SK-N-SH (cell line): Measurements from ENCODE around the gene MBP. TPM values are rescaled to one million over a fixed set of nuclear protein-coding genes. Genes with fewer than 3 reads are reported as not detected.

ENCODE experiments used
- CTCF ChIA-PET: fragments of 300-600, 350-600 bp; formaldehyde crosslinking; extraction: SDS; loops from one replicate; lab custom pipeline; 2021; lab: Yijun Ruan, JAX
- POLR2A ChIA-PET: fragments of 350-600 bp; sonication (Branson Sonifier 250); formaldehyde crosslinking; extraction: SDS; loops from one replicate; lab custom pipeline; 2020; ENCODE audit warnings: antibody characterized with exemption, inconsistent platforms; lab: Yijun Ruan, JAX
- DNase-seq: peaks from one replicate; pipeline ENCODE4 v3.0.0; 2012
- H2AFZ ChIP-seq: fragments of 200-600 bp; sonication (generic); 2 replicates; pipeline ENCODE4 v1.8.1; 2016; ENCODE audit warnings: antibody characterized with exemption, mild to moderate bottlenecking, low read depth
- H3F3A ChIP-seq: fragments of 200-600 bp; sonication (generic); replicated peaks from 2 replicates; pipeline ENCODE3; 2016; ENCODE audit warnings: antibody characterized with exemption, mild to moderate bottlenecking; ENCODE audit not compliant: insufficient read depth
- H3K27ac ChIP-seq, 2 experiments: fragments of 200-500 bp in 1 of 2; fragments of 200-600 bp in 1 of 2; sonication (Bioruptor generic) in 1 of 2; sonication (generic), shearing (Covaris generic) in 1 of 2; 2 replicates each; pipeline versions ENCODE4 v1.5.1 to v1.6.1; 2014 to 2016; ENCODE audit warnings: low read depth in 2 of 2, inconsistent platforms in 1 of 2, low read length in 1 of 2, mild to moderate bottlenecking in 1 of 2, mixed read lengths in 1 of 2
- H3K27me3 ChIP-seq: fragments of 200-600 bp; sonication (generic), shearing (Covaris generic); 2 replicates; pipeline ENCODE4 v1.6.1; 2016; ENCODE audit warnings: mixed run types; ENCODE audit not compliant: insufficient read depth
- H3K36me3 ChIP-seq, 2 experiments: fragments of 200-500 bp in 1 of 2; fragments of 200-600 bp in 1 of 2; sonication (Bioruptor generic) in 1 of 2; sonication (generic) in 1 of 2; replicated peaks in 1 of 2; 2 replicates each; pipeline versions ENCODE3 to v1.5.1; 2014 to 2016; ENCODE audit warnings: low read length in 1 of 2, mild to moderate bottlenecking in 1 of 2; ENCODE audit not compliant: insufficient read depth in 2 of 2, control insufficient read depth in 1 of 2
- H3K4me1 ChIP-seq, 2 experiments: fragments of 200-500 bp in 1 of 2; fragments of 200-600 bp in 1 of 2; sonication (Bioruptor generic) in 1 of 2; sonication (generic), shearing (Covaris generic) in 1 of 2; 2 replicates each; pipeline versions ENCODE4 v1.5.1 to v1.6.1; 2014 to 2016; ENCODE audit warnings: low read depth in 1 of 2, low read length in 1 of 2, mixed run types in 1 of 2; ENCODE audit not compliant: insufficient read depth in 2 of 2, control insufficient read depth in 1 of 2
- H3K4me2 ChIP-seq: fragments of 200-600 bp; sonication (generic), shearing (Covaris generic); 2 replicates; pipeline ENCODE4 v1.6.1; 2017; ENCODE audit warnings: mixed run types
- H3K4me3 ChIP-seq, 2 experiments: fragments of 200-500 bp in 1 of 2; fragments of 200-600 bp in 1 of 2; sonication (Bioruptor generic) in 1 of 2; sonication (generic), shearing (Covaris generic) in 1 of 2; 2 replicates each; pipeline versions ENCODE4 v1.5.1 to v1.8.1; 2014 to 2016; ENCODE audit warnings: low read depth in 2 of 2, inconsistent platforms in 1 of 2, low read length in 1 of 2, mild to moderate bottlenecking in 1 of 2, mixed read lengths in 1 of 2, moderate library complexity in 1 of 2
- H3K79me2 ChIP-seq: fragments of 200-600 bp; sonication (generic); 2 replicates; pipeline ENCODE4 v1.8.1; 2017; ENCODE audit warnings: mild to moderate bottlenecking; ENCODE audit not compliant: insufficient read depth
- H3K9ac ChIP-seq: fragments of 200-600 bp; sonication (generic); 2 replicates; pipeline ENCODE4 v1.6.1; 2017; ENCODE audit warnings: mixed run types
- H3K9me2 ChIP-seq: fragments of 200-600 bp; sonication (generic); 2 replicates; pipeline ENCODE4 v1.6.1; 2017; ENCODE audit warnings: mixed run types
- H3K9me3 ChIP-seq: fragments of 200-600 bp; sonication (generic); 2 replicates; pipeline ENCODE4 v1.6.1; 2017; ENCODE audit warnings: mixed run types, mild to moderate bottlenecking, moderate library complexity
- H4K20me1 ChIP-seq: fragments of 200-600 bp; sonication (generic); 2 replicates; pipeline ENCODE4 v1.6.1; 2017; ENCODE audit warnings: mild to moderate bottlenecking, mixed run types; ENCODE audit not compliant: insufficient read depth
- ELF1 ChIP-seq: IDR thresholded peaks from 2 replicates; pipeline ENCODE4 v1.4.0; 2012
- EZH2phosphoT487 ChIP-seq: fragments of 200-600 bp; sonication (generic); IDR thresholded peaks from 2 replicates; pipeline ENCODE4 v1.6.1; 2017; ENCODE audit warnings: low read depth, mixed run types, mild to moderate bottlenecking, antibody characterized with exemption, moderate library complexity, borderline replicate concordance
- GATA2 ChIP-seq: sonication (generic); formaldehyde crosslinking; IDR thresholded peaks from 2 replicates; pipeline ENCODE4 v1.5.0; 2020; ENCODE audit warnings: mild to moderate bottlenecking, missing genetic modification reagents
- JUND ChIP-seq: IDR thresholded peaks from 2 replicates; pipeline ENCODE4 v1.4.0; 2012
- MXI1 ChIP-seq: IDR thresholded peaks from 2 replicates; pipeline ENCODE4 v1.6.1; 2012; ENCODE audit warnings: mild to moderate bottlenecking, low read depth, low read length, improper control_type of control experiment
- NRF1 ChIP-seq: IDR thresholded peaks from 2 replicates; pipeline ENCODE4 v1.6.1; 2012; ENCODE audit warnings: low read depth, mild to moderate bottlenecking, low read length
- RCOR1 ChIP-seq: fragments of 150-350 bp; IDR thresholded peaks from 2 replicates; pipeline ENCODE4 v1.6.1; 2017; ENCODE audit warnings: antibody characterized with exemption, low read length
- SMC3 ChIP-seq: IDR thresholded peaks from 2 replicates; pipeline ENCODE4 v1.6.1; 2012; ENCODE audit warnings: low read depth, low read length, improper control_type of control experiment
- TCF12 ChIP-seq: IDR thresholded peaks from 2 replicates; pipeline ENCODE4 v1.4.0; 2012
- TEAD4 ChIP-seq: IDR thresholded peaks from 2 replicates; pipeline ENCODE4 v1.4.0; 2012; ENCODE audit warnings: mild to moderate bottlenecking, borderline replicate concordance; ENCODE audit not compliant: insufficient read depth
- YY1 ChIP-seq: IDR thresholded peaks from 2 replicates; pipeline ENCODE4 v1.4.0; 2012; ENCODE audit warnings: low read depth, mild to moderate bottlenecking
- WGBS: methylation state at CpG from one replicate; pipeline ENCODE4 v1.1.6; 2017; ENCODE audit warnings: low lambda C conversion rate; 5-methylcytosine and 5-hydroxymethylcytosine counted together
- polyA plus RNA-seq, 3 experiments: library from polyadenylated mRNA; depleted of rRNA; stranded (reverse); fragments of >200 nt; gene quantifications; 2 replicates each; pipeline ENCODE4 v1.2.3, GENCODE V29; 2012
- TF ChIP-seq, protein P1 (sequence below): fragments of 150-350 bp; IDR thresholded peaks from 2 replicates; pipeline ENCODE4 v1.6.1; 2017; ENCODE audit warnings: antibody characterized with exemption, low read length, low read depth, borderline replicate concordance
- TF ChIP-seq, protein P2 (sequence below): IDR thresholded peaks from 2 replicates; pipeline ENCODE4 v1.4.0; 2012; ENCODE audit warnings: low read depth, borderline replicate concordance
- TF ChIP-seq, protein P3 (sequence below): IDR thresholded peaks from 2 replicates; pipeline ENCODE4 v1.6.1; 2012; ENCODE audit warnings: mild to moderate bottlenecking, low read depth, low read length, moderate library complexity
- TF ChIP-seq, protein P4 (sequence below): fragments of 200-600 bp; sonication (generic); IDR thresholded peaks from 2 replicates; pipeline ENCODE4 v1.6.1; 2017; ENCODE audit warnings: antibody characterized with exemption, mild to moderate bottlenecking, moderate library complexity
- TF ChIP-seq, protein P5 (sequence below): fragments of 150-350 bp; IDR thresholded peaks from 2 replicates; pipeline ENCODE4 v1.6.1; 2016; ENCODE audit warnings: mild to moderate bottlenecking, low read depth, low read length
- TF ChIP-seq, protein P6 (sequence below): IDR thresholded peaks from 2 replicates; pipeline ENCODE4; 2012

Gene MBP
- polyA plus RNA-seq, 1 of the 3 experiments (the other 2 are of a cell fraction) = 1.6 TPM

DNA sequence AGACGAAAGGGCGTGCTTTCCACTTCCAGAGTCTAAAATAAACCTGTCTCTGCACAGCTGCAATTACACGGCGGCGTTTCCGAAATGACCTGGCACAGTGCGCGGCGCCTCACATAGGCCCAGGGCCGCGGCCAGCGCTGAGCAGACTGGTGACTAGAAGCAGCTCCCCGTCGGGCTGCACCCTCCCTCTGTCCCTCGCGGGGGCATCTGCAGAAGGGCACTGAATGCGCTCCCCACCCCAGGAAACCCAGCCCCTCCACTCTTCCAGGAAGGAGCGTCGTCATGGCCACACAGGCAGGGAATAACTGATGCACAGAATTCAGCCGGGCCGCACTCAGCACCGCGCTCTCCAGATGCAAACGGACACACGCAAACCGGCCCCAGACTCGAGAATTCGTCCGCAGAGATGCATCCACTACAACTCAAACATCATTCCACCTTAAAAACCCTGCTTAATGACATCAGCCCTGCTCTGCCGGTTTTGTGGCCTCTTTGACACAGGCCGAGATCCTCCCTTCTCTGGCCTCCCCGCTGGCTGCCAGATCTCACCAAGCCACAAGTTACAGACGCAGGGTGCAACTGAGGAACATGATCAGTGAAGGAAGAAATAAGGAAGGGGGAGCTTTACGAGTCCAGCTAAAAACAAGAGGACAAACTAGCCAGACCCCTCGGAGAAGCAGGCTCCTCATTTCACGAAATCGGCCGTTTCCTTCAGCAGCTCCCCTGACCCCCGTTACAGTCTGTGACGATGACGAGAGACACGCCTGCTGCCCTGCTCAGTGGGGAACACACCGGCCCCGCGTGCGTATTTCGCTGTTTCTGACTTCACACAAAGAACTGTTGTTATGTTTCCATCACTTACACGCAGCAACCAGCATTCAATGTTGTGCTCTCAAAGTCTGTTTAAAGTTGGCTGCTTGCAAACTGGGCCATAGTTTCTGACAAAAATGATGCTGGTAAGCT lies 40.2 kb downstream of the MBP start:
- TF ChIP-seq, protein P1, sequence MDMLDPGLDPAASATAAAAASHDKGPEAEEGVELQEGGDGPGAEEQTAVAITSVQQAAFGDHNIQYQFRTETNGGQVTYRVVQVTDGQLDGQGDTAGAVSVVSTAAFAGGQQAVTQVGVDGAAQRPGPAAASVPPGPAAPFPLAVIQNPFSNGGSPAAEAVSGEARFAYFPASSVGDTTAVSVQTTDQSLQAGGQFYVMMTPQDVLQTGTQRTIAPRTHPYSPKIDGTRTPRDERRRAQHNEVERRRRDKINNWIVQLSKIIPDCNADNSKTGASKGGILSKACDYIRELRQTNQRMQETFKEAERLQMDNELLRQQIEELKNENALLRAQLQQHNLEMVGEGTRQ = no peak
- CTCF ChIA-PET = no interaction called here

DNA sequence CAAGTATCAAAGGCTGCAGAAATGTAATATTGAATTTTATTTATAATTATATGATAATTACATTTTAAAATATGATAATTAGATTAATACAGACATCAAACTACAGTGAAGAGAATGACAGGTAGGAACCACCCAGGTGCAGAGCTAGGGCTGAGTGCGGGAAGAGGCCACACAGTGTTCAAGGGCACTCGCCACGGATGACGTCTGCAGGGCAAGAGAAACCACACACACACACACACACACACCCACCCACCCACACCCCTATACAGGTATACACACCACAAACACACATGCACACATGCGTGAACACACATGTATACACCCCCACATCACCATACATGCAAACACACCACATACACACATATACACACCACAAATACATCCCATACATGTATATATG lies 41.2 kb downstream of the MBP start:
- Histone ChIP-seq H2AFZ (no peak overlapping the region), H3K36me3 (no peaks in the 10 kb centered on the region), H3K4me1 (peaks cover 0 to 15% of the 10 kb centered on the region in 2 experiments; a peak in 2 of 4 replicates), H3K9ac (no peak overlapping the region), H3K4me2 (no peak overlapping the region), H3K9me3 (no peaks in the 10 kb centered on the region), H3K9me2 (no peaks in the 10 kb centered on the region), H3F3A (peaks cover 2% of the 10 kb centered on the region), H3K27me3 (no peaks in the 10 kb centered on the region), H3K27ac (no peak overlapping the region), H4K20me1 (no peaks in the 10 kb centered on the region), H3K79me2 (no peaks in the 10 kb centered on the region), H3K4me3 (no peak overlapping the region)
- WGBS = 93% methylated on average over 5 of the region's 5 CpGs
- no peak for DNase-seq
- CTCF ChIA-PET = no interaction called here
- POLR2A ChIA-PET = no interaction called here
- TF ChIP-seq MXI1 (no peak), JUND (no peak), YY1 (no peak), TCF12 (no peak), RCOR1 (no peak), SMC3 (no peak), EZH2phosphoT487 (no peak), GATA2 (CRISPR knock-in tag) (no peak), TEAD4 (no peak), NRF1 (no peak), ELF1 (no peak)
- TF ChIP-seq, protein P2, sequence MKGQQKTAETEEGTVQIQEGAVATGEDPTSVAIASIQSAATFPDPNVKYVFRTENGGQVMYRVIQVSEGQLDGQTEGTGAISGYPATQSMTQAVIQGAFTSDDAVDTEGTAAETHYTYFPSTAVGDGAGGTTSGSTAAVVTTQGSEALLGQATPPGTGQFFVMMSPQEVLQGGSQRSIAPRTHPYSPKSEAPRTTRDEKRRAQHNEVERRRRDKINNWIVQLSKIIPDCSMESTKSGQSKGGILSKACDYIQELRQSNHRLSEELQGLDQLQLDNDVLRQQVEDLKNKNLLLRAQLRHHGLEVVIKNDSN = no peak
- TF ChIP-seq, protein P3, sequence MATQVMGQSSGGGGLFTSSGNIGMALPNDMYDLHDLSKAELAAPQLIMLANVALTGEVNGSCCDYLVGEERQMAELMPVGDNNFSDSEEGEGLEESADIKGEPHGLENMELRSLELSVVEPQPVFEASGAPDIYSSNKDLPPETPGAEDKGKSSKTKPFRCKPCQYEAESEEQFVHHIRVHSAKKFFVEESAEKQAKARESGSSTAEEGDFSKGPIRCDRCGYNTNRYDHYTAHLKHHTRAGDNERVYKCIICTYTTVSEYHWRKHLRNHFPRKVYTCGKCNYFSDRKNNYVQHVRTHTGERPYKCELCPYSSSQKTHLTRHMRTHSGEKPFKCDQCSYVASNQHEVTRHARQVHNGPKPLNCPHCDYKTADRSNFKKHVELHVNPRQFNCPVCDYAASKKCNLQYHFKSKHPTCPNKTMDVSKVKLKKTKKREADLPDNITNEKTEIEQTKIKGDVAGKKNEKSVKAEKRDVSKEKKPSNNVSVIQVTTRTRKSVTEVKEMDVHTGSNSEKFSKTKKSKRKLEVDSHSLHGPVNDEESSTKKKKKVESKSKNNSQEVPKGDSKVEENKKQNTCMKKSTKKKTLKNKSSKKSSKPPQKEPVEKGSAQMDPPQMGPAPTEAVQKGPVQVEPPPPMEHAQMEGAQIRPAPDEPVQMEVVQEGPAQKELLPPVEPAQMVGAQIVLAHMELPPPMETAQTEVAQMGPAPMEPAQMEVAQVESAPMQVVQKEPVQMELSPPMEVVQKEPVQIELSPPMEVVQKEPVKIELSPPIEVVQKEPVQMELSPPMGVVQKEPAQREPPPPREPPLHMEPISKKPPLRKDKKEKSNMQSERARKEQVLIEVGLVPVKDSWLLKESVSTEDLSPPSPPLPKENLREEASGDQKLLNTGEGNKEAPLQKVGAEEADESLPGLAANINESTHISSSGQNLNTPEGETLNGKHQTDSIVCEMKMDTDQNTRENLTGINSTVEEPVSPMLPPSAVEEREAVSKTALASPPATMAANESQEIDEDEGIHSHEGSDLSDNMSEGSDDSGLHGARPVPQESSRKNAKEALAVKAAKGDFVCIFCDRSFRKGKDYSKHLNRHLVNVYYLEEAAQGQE = no peak
- TF ChIP-seq, protein P4, sequence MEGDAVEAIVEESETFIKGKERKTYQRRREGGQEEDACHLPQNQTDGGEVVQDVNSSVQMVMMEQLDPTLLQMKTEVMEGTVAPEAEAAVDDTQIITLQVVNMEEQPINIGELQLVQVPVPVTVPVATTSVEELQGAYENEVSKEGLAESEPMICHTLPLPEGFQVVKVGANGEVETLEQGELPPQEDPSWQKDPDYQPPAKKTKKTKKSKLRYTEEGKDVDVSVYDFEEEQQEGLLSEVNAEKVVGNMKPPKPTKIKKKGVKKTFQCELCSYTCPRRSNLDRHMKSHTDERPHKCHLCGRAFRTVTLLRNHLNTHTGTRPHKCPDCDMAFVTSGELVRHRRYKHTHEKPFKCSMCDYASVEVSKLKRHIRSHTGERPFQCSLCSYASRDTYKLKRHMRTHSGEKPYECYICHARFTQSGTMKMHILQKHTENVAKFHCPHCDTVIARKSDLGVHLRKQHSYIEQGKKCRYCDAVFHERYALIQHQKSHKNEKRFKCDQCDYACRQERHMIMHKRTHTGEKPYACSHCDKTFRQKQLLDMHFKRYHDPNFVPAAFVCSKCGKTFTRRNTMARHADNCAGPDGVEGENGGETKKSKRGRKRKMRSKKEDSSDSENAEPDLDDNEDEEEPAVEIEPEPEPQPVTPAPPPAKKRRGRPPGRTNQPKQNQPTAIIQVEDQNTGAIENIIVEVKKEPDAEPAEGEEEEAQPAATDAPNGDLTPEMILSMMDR = no peak
- TF ChIP-seq, protein P5, sequence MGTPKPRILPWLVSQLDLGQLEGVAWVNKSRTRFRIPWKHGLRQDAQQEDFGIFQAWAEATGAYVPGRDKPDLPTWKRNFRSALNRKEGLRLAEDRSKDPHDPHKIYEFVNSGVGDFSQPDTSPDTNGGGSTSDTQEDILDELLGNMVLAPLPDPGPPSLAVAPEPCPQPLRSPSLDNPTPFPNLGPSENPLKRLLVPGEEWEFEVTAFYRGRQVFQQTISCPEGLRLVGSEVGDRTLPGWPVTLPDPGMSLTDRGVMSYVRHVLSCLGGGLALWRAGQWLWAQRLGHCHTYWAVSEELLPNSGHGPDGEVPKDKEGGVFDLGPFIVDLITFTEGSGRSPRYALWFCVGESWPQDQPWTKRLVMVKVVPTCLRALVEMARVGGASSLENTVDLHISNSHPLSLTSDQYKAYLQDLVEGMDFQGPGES = no peak
- TF ChIP-seq, protein P6, sequence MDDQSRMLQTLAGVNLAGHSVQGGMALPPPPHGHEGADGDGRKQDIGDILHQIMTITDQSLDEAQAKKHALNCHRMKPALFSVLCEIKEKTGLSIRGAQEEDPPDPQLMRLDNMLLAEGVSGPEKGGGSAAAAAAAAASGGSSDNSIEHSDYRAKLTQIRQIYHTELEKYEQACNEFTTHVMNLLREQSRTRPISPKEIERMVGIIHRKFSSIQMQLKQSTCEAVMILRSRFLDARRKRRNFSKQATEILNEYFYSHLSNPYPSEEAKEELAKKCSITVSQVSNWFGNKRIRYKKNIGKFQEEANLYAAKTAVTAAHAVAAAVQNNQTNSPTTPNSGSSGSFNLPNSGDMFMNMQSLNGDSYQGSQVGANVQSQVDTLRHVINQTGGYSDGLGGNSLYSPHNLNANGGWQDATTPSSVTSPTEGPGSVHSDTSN = no peak

More for the DNA sequence above, 40.2 kb downstream of the MBP start:
- H3K4me1 ChIP-seq = peaks cover 0 to 20% of the 10 kb centered on the region in 2 experiments; a peak in 2 of 4 replicates
- H3K9me3 ChIP-seq = no peaks in the 10 kb centered on the region
- H3F3A ChIP-seq = no peaks in the 10 kb centered on the region
- H2AFZ ChIP-seq = no peak overlapping the region
- no peak for DNase-seq
- H3K4me3 ChIP-seq = no peak overlapping the region
- H3K27me3 ChIP-seq = no peaks in the 10 kb centered on the region
- POLR2A ChIA-PET = no interaction called here
- no peaks in the 10 kb centered on the region for H4K20me1 ChIP-seq
- no peaks in the 10 kb centered on the region for H3K79me2 ChIP-seq
- 95% methylated on average over 38 of the region's 48 CpGs for WGBS
- no peaks in the 10 kb centered on the region for H3K36me3 ChIP-seq
- no peak overlapping the region for H3K9ac ChIP-seq
- no peak overlapping the region for H3K4me2 ChIP-seq
- no peaks in the 10 kb centered on the region for H3K9me2 ChIP-seq
- no peak overlapping the region for H3K27ac ChIP-seq
